Inflammatory macrophage treated with lipopolysaccharide for 1 hour (primary cell): ENCODE data around the gene C1R.
A peak's percentile ranks its signal among the peaks of the same experiment; 100 is the strongest.
"Not testable (repeated sequence)": the region's sequence is repeated elsewhere in the genome, so short reads cannot be mapped to it uniquely, and the experiment has no call there.

Experiments
- DNase-seq, 2 donors: peaks; one replicate each; pipeline ENCODE4 v3.0.0-alpha.2; 2020 to 2022

Gene C1R

GRCh38 chr12:7065073-7065623 is 27.1 kb downstream of the C1R start:
- no peak for DNase-seq

GRCh38 chr12:7064516-7064915 is 27.7 kb downstream of the C1R start:
- DNase-seq, result no peak

GRCh38 chr12:7061596-7061995 is 30.6 kb downstream of the C1R start:
- DNase-seq, result no peak

GRCh38 chr12:7061138-7061537 is 31.1 kb downstream of the C1R start:
- no peak for DNase-seq

- DNase-seq, result peak; percentile 79 to 82
These were observed 31.8 kb downstream of the C1R start, which contains the start of gene C1S for GRCh38 chr12:7060353-7060954. C1S (plus strand) TSS chr12:7060718; CDS start chr12:7061913, 1,195 bp downstream.

GRCh38 chr12:7059780-7060179 is 32.5 kb downstream of the C1R start:
- no peak for DNase-seq

- DNase-seq, result peak; percentile 47 to 84
These were observed 33.3 kb downstream of the C1R start for GRCh38 chr12:7058850-7059395.

GRCh38 chr12:7058163-7058845 is 33.9 kb downstream of the C1R start:
- DNase-seq, result peak; percentile 77 to 90

- DNase-seq, result not testable (repeated sequence)
These were observed 36.5 kb downstream of the C1R start for GRCh38 chr12:7055736-7056135.

GRCh38 chr12:7054925-7055324 is 37.3 kb downstream of the C1R start:
- DNase-seq, result no peak

GRCh38 chr12:7049973-7050372 is 42.3 kb downstream of the C1R start:
- not testable (repeated sequence) for DNase-seq

- not testable (repeated sequence) for DNase-seq
These were observed 42.7 kb downstream of the C1R start for GRCh38 chr12:7049445-7049951.

- DNase-seq, result no peak
These were observed 44.9 kb downstream of the C1R start for GRCh38 chr12:7047306-7047705.

- DNase-seq, result no peak
These were observed 45.7 kb downstream of the C1R start for GRCh38 chr12:7046383-7047105.

- no peak for DNase-seq
These were observed 46.3 kb downstream of the C1R start for GRCh38 chr12:7045913-7046312.

GRCh38 chr12:7042842-7043241 is 49.4 kb downstream of the C1R start:
- DNase-seq, result peak; percentile 40 to 54

GRCh38 chr12:7039403-7039802 is 52.8 kb downstream of the C1R start:
- no peak for DNase-seq

- no peak for DNase-seq
These were observed 53.7 kb downstream of the C1R start for GRCh38 chr12:7038591-7038990.

- not testable (repeated sequence) for DNase-seq
These were observed 54.8 kb downstream of the C1R start for GRCh38 chr12:7037411-7037810.

- no peak for DNase-seq
These were observed 56.8 kb downstream of the C1R start for GRCh38 chr12:7035463-7035862.

GRCh38 chr12:7034464-7034863 is 57.8 kb downstream of the C1R start:
- no peak for DNase-seq

GRCh38 chr12:7032990-7033389 is 59.3 kb downstream of the C1R start:
- no peak for DNase-seq

GRCh38 chr12:7031306-7031705 is 60.9 kb downstream of the C1R start:
- no peak for DNase-seq
